Measurements from ENCODE around the gene C1orf21. TPM values are rescaled to one million over a fixed set of nuclear protein-coding genes. Genes with fewer than 3 reads are reported as not detected.

C1orf21 gene
- total and polyA plus RNA-seq, 12 donors, result 23.2 to 177 (median 87.9) TPM

DNA sequence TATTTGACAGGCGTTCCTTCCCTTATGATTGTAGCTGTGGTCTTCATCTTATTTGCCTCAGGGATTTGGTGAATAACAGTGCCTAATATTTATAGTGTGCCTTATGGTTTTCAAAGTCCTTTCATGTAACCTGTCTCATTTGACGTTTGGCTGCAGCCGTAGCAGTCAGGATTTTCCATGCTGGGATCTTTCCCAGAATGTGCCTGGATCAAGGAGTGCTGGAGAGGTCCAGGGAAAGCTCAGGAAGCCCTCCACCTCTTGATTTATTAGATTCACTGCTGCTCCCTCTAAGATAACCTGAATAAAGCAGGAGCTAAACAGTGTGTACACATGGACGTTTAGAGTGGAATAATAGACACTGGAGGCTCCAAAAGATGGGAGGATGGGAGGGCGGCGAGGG, 5.2 kb downstream of the C1orf21 start:
- no peaks in the 10 kb centered on the region for H3K36me3 ChIP-seq (replicated peaks in 1 of 2)
- intact Hi-C loops (cut with DNase I), result no loop called here
- H3K27me3 ChIP-seq, result no peaks in the 10 kb centered on the region
- H3K4me1 ChIP-seq (replicated peaks in 1 of 2), result peaks cover 34 to 63% of the 10 kb centered on the region in 2 donors
- TF ChIP-seq POLR2A (IDR thresholded peaks at IDR 0.05), result no peak
- TF ChIP-seq, protein P1, sequence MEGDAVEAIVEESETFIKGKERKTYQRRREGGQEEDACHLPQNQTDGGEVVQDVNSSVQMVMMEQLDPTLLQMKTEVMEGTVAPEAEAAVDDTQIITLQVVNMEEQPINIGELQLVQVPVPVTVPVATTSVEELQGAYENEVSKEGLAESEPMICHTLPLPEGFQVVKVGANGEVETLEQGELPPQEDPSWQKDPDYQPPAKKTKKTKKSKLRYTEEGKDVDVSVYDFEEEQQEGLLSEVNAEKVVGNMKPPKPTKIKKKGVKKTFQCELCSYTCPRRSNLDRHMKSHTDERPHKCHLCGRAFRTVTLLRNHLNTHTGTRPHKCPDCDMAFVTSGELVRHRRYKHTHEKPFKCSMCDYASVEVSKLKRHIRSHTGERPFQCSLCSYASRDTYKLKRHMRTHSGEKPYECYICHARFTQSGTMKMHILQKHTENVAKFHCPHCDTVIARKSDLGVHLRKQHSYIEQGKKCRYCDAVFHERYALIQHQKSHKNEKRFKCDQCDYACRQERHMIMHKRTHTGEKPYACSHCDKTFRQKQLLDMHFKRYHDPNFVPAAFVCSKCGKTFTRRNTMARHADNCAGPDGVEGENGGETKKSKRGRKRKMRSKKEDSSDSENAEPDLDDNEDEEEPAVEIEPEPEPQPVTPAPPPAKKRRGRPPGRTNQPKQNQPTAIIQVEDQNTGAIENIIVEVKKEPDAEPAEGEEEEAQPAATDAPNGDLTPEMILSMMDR (IDR thresholded peaks at IDR 0.05), result no peak
- H3K27ac ChIP-seq, result no peak overlapping the region
- no peak overlapping the region for H3K4me3 ChIP-seq
- 83 to 94% (median 91%) methylated on average over 6 of the region's 6 CpGs for WGBS, 4 donors
- no peak for DNase-seq
- H3K9me3 ChIP-seq (replicated peaks in 1 of 3), result no peaks in the 10 kb centered on the region

DNA sequence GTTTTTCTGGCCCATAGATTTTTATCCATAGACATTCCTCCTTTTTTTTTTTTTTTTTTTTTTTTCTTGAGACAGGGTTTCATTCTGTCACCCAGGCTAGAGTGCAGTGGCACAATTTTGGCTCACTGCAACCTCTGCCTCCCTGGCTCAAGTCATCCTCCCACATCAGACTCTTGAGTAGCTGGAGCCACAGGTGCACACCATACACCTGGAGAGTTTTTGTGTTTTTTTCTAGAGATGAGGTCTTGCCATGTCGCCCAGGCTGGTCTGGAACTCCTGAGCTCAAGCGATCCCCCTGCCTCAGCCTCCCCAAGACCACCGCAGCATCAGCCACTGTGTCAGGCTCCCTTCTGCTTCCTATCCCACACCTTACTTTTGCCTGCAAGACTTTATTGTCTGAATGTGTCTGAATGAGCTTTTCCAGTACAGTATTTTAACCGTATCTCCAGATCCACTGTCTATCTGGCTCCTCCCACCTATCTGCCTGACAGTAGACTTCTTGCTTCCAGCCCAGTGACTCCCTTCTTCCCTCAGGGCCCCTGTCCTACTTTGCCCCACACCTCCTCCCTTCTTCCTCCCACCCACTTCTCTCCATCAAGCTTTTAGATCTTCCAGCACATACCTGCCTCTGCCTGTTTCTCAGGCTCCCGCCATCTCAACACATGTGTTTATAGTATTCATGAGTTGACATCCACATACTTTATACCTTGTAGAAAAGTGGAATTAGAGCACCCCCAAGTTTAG, 6.1 kb downstream of the C1orf21 start:
- 90 to 95% (median 94%) methylated on average over 5 of the region's 5 CpGs for WGBS, 4 donors
- Histone ChIP-seq H3K27ac (no peak overlapping the region), H3K27me3 (no peaks in the 10 kb centered on the region)

DNA sequence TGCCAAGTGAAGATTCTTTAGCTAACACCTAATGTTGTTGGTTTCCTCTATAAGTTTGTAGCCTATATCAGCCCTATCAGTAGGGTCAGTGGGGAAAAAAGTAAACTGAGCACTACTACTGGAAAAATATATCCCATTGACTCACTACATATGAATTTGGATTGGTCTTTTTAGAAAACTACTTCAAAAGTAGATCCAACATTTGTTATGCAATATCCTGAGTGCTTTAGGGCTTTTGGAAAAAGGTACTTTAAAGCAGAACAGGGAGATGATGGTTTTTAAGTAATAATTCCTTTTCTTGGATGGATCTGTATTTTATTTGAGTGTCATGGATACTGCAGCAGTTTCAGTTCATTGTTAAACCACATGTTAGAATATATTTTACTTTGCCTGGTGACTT, 7.1 kb downstream of the C1orf21 start:
- H3K4me1 ChIP-seq (replicated peaks in 1 of 2), result peaks cover 34 to 64% of the 10 kb centered on the region in 2 donors
- DNase-seq, result no peak
- TF ChIP-seq POLR2A (IDR thresholded peaks at IDR 0.05), result no peak
- TF ChIP-seq, protein P1 (IDR thresholded peaks at IDR 0.05), result no peak
- no peak overlapping the region for H3K27ac ChIP-seq
- H3K27me3 ChIP-seq, result no peaks in the 10 kb centered on the region
- intact Hi-C loops (cut with DNase I), result no loop called here
- no peak overlapping the region for H3K4me3 ChIP-seq
- no peaks in the 10 kb centered on the region for H3K36me3 ChIP-seq (replicated peaks in 1 of 2)
- H3K9me3 ChIP-seq (replicated peaks in 1 of 3), result no peaks in the 10 kb centered on the region

More for the DNA sequence above, 6.1 kb downstream of the C1orf21 start:
- intact Hi-C loops (cut with DNase I), result no loop called here
- no peak for DNase-seq
- Histone ChIP-seq H3K4me3 (no peak overlapping the region), H3K9me3 (replicated peaks in 1 of 3) (no peaks in the 10 kb centered on the region), H3K4me1 (replicated peaks in 1 of 2) (peaks cover 34 to 63% of the 10 kb centered on the region in 2 donors), H3K36me3 (replicated peaks in 1 of 2) (no peaks in the 10 kb centered on the region)
- TF ChIP-seq, protein P1 (IDR thresholded peaks at IDR 0.05), result no peak
- no peak for TF ChIP-seq POLR2A (IDR thresholded peaks at IDR 0.05)

DNA sequence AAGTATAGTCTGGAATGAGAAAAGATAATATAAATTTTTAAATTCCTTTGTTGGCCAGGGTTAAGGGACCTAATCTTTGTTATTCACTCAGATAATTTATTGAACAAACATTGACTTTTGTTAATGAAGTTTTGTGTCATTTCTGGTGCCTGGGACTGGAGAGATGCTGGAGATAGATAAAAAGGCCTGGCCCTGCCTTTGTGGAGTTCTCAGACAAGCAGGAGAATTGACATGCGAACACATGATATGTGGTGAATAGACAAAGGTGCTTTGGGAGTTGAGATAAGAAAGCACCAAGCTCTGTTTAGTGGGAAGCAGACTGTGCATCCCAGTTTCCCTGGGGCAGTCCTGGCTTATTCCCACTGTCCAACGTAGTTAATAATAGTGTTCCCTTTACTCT, 8.5 kb downstream of the C1orf21 start:
- no peak for TF ChIP-seq POLR2A (IDR thresholded peaks at IDR 0.05)
- TF ChIP-seq, protein P1 (IDR thresholded peaks at IDR 0.05), result no peak
- Histone ChIP-seq H3K4me1 (replicated peaks in 1 of 2) (peaks cover 27 to 64% of the 10 kb centered on the region in 2 donors), H3K36me3 (replicated peaks in 1 of 2) (no peaks in the 10 kb centered on the region), H3K4me3 (no peak overlapping the region), H3K27me3 (no peaks in the 10 kb centered on the region), H3K27ac (no peak overlapping the region), H3K9me3 (replicated peaks in 1 of 3) (no peaks in the 10 kb centered on the region)
- 82 to 88% (median 85%) methylated on average over 2 of the region's 2 CpGs for WGBS, 4 donors
- intact Hi-C loops (cut with DNase I), result no loop called here
- DNase-seq, result no peak
